Vagina (tissue), 2 donors: ENCODE data around the gene PNPLA3.

ENCODE experiments used
- POLR2A ChIP-seq, 2 donors: fragments of 450-650 bp; IDR thresholded peaks; one replicate each; pipeline ENCODE4 v1.6.1; 2017; ENCODE audit warnings: antibody characterized with exemption in 2 of 2, mild to moderate bottlenecking in 2 of 2, moderate library complexity in 2 of 2
- POLR2AphosphoS5 ChIP-seq, 2 donors: sonication (generic); formaldehyde crosslinking; IDR thresholded peaks; one replicate each; pipeline ENCODE4 v1.9.0; 2017; ENCODE audit warnings: antibody characterized with exemption in 2 of 2, mild to moderate bottlenecking in 2 of 2, low read depth in 1 of 2; ENCODE audit not compliant: insufficient read depth in 1 of 2
- TF ChIP-seq, protein P1 (sequence below), 3 experiments: fragments of 450-650 bp in 2 of 3; fragments of 200-600 bp in 1 of 3; sonication (generic) in 1 of 3; IDR thresholded peaks; one replicate each; pipeline ENCODE4 v1.5.1; 2017 to 2019; ENCODE audit warnings: antibody characterized with exemption in 3 of 3, mild to moderate bottlenecking in 2 of 3, moderate library complexity in 2 of 3

DNA sequence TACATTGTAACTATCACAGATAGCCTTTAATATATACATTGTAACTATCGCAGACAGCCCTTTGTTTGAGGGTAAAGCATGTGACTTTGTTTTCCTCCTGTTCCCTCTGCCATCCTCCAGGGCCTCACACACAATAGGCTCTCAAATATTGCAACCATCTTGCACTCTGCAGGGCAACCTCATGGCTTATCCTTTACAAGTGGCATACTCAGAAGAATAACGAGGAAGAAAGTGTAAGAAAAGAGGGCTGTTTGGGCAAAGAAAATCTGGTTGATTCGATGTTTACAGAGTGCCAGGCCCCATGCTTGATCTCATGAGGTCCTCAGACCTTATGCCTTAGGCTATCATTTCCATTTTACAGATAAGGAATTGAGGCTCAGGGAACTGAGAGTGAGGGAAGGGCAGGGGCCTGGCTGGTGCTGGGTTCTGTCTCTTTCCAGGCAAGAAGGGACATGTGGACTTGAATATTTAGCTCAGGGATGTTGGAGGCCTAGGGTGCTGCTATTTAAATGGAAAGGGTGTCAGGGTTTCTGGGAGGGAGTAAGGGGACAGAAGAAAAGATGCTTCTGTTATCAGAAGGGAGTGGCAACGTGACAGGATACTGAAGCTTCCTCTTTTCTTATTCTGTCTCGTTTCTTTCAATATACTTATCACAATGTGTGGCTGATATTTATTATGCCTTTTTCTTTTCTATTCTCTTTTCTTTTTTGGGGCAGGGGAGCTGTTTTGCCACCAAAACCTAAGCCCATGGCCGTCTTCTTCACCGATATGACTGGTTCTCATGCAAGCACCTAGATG, 30.6 kb downstream of the PNPLA3 start:
- TF ChIP-seq, protein P1, sequence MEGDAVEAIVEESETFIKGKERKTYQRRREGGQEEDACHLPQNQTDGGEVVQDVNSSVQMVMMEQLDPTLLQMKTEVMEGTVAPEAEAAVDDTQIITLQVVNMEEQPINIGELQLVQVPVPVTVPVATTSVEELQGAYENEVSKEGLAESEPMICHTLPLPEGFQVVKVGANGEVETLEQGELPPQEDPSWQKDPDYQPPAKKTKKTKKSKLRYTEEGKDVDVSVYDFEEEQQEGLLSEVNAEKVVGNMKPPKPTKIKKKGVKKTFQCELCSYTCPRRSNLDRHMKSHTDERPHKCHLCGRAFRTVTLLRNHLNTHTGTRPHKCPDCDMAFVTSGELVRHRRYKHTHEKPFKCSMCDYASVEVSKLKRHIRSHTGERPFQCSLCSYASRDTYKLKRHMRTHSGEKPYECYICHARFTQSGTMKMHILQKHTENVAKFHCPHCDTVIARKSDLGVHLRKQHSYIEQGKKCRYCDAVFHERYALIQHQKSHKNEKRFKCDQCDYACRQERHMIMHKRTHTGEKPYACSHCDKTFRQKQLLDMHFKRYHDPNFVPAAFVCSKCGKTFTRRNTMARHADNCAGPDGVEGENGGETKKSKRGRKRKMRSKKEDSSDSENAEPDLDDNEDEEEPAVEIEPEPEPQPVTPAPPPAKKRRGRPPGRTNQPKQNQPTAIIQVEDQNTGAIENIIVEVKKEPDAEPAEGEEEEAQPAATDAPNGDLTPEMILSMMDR (IDR thresholded peaks at IDR 0.05): no peak
- TF ChIP-seq POLR2A (IDR thresholded peaks at IDR 0.05): no peak
- TF ChIP-seq POLR2AphosphoS5 (IDR thresholded peaks at IDR 0.05; ENCODE audit: insufficient read depth in 1 of 2, low read depth in 1 of 2): no peak
